CD4-positive, alpha-beta T cell treated with Interleukin-12 subunit alpha and Interleukin-12 subunit beta, for 1 hour (primary cell): ENCODE results near the gene ANKRD9.

Experiments used
- DNase-seq: peaks from one replicate; pipeline ENCODE4 v3.0.0-alpha.2; 2020

ANKRD9 gene

GRCh38 chr14:102471921-102472790, 37.4 kb downstream of the ANKRD9 start:
- no peak for DNase-seq

GRCh38 chr14:102469261-102469660, 40.3 kb downstream of the ANKRD9 start:
- DNase-seq = no peak

GRCh38 chr14:102464846-102465341, 44.7 kb downstream of the ANKRD9 start:
- DNase-seq = no peak

DNA sequence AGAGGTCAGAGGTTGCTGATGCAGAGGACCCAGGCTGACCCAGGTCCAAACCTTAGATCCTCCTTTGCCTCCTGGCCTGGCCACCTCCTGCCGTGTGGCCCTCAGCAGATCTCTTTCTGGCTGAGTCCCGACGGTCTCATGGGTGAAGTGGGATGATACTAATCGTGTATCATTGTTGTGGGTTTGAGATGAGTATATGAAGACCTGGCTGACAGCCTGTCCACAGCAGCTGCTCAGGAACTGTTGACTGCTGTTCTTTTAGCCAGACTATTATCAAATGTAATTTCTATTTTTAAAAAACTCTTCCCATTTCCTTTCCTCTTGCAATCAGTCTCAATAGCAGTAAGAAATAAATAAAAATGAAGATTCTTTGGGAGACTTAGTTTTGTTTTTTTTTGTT, 45.6 kb downstream of the ANKRD9 start:
- DNase-seq = no peak

DNA sequence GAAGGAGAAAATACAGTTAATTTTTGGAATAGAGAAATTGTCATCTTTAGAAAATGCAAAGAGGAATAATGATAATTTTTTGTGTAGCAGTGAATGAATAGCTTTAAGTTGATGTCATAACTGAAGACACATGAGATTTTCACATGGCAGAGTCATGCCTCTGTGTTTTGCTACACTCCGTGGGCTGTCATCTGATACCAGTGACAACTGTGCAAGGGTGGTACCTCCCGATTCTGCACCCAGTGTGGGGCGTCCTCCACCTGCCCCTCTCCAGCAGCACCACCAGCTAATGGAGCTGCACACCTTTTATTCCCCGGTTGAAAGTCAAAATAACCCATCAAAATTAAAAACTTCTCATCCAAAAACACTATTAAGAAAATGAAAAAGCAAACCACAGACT, 47.2 kb downstream of the ANKRD9 start:
- no peak for DNase-seq

DNA sequence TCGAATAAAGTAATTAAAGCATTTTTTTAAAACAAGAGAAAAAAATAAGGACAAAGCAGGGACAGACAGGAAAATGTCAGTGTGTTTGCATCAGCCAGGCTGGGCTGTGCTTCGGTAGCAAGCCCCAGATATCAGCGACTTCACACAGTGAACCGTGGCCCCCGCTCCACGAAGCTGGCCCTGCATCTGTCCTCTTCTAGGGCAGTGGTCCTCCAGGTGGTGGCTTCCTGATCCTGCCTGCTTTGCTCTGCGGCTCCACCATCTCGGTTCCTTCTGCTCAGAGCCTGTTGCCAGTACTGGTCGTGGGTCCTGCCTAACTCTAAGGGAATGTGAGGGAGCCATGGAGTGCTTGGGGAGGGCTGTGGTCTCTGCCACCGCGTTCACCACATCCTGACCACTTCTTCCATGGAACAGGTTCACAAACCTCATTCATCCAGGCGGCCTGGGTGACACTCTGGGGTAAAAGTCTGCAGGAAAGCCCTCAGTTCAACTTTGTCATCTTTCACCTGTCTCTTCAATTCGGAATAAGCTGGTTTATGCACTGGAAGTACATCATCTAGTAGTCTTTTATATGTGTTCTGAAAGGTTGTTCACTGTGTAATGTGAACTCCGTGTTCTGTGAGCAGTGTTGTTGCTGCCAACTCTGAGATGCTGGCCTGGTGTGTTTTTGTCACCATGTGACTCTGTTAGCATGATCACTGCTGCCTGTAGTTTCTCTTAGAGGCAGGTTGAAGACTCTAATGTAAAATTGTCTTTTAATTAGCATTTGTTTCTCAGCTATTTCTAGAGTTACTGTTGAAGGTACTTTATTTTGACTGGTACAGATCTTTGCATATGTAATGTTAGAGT, 47.9 kb downstream of the ANKRD9 start:
- no peak for DNase-seq

- no peak for DNase-seq
Measured at GRCh38 chr14:102457509-102457908, 52.1 kb downstream of the ANKRD9 start.

- no peak for DNase-seq
Measured at GRCh38 chr14:102454711-102455110, 54.9 kb downstream of the ANKRD9 start.

- DNase-seq = no peak
Measured at GRCh38 chr14:102452302-102452701, 57.3 kb downstream of the ANKRD9 start.
